SH-SY5Y (cell line): ENCODE results near the gene TMED6.

Source experiments
- GATA2 ChIP-seq: IDR thresholded peaks from 2 replicates; pipeline ENCODE4 v1.6.1; 2011; ENCODE audit warnings: mild to moderate bottlenecking, low read depth, low read length
- GATA3 ChIP-seq: IDR thresholded peaks from 2 replicates; pipeline ENCODE4 v1.6.1; 2011; ENCODE audit warnings: low read depth, mild to moderate bottlenecking, low read length, moderate library complexity

- TF ChIP-seq GATA2, result no peak
- no peak for TF ChIP-seq GATA3
Observed at GRCh38 chr16:69395859-69396186, 44.2 kb upstream of the TMED6 start.
